GM18951 (cell line): ENCODE measurements around the gene SLC4A8.

Source experiments
- POLR2A ChIP-seq: IDR thresholded peaks from 4 replicates; pipeline ENCODE4 v1.6.1; 2011; ENCODE audit warnings: mild to moderate bottlenecking; ENCODE audit not compliant: insufficient read length, insufficient read depth; ENCODE audit errors: extremely low read depth
- in situ Hi-C: fragments of 300-500 bp; cut with MboI; formaldehyde crosslinking; loops from one replicate; pipeline ENCODE4 v1.12.0; 2022; ENCODE audit warnings: low sequenced_read_pairs, mixed read lengths, inconsistent platforms; ENCODE audit not compliant: unreplicated experiment

Gene SLC4A8

GRCh38 chr12:51390891-51391282 is 33.7 kb upstream of the SLC4A8 start:
- in situ Hi-C loops, result no loop called here

GRCh38 chr12:51391283-51392123 is 33.1 kb upstream of the SLC4A8 start, which contains the start of gene GALNT6:
TSS of gene GALNT6 (minus strand) at chr12:51391406. CDS start at chr12:51379781, 11,625 bp downstream.
- in situ Hi-C loops, result no loop called here
- peak; percentile 84 for TF ChIP-seq POLR2A

More at GRCh38 chr12:51390891-51391282, 33.7 kb upstream of the SLC4A8 start:
- no peak for TF ChIP-seq POLR2A

- in situ Hi-C loops, result no loop called here
- TF ChIP-seq POLR2A, result peak; percentile 48
Observed at GRCh38 chr12:51392556-51393237, 31.9 kb upstream of the SLC4A8 start.

- in situ Hi-C loops, result no loop called here
- TF ChIP-seq POLR2A, result no peak
Observed at GRCh38 chr12:51393676-51394545, 30.7 kb upstream of the SLC4A8 start.

- peak; percentile 26 for TF ChIP-seq POLR2A
- in situ Hi-C loops, result no loop called here
Observed at GRCh38 chr12:51395283-51396230, 29.1 kb upstream of the SLC4A8 start.

- in situ Hi-C loops, result no loop called here
- TF ChIP-seq POLR2A, result no peak
Observed at GRCh38 chr12:51397670-51398069, 27.0 kb upstream of the SLC4A8 start.

- in situ Hi-C loops, result no loop called here
- TF ChIP-seq POLR2A, result no peak
Observed at GRCh38 chr12:51399891-51400290, 24.7 kb upstream of the SLC4A8 start.

- in situ Hi-C loops, result no loop called here
- no peak for TF ChIP-seq POLR2A
Observed at GRCh38 chr12:51401020-51401419, 23.6 kb upstream of the SLC4A8 start.

GRCh38 chr12:51401486-51401885 is 23.1 kb upstream of the SLC4A8 start:
- no peak for TF ChIP-seq POLR2A
- in situ Hi-C loops, result no loop called here

GRCh38 chr12:51401900-51402299 is 22.7 kb upstream of the SLC4A8 start:
- in situ Hi-C loops, result no loop called here
- TF ChIP-seq POLR2A, result no peak

- in situ Hi-C loops, result no loop called here
- no peak for TF ChIP-seq POLR2A
Observed at GRCh38 chr12:51403159-51403558, 21.5 kb upstream of the SLC4A8 start.

GRCh38 chr12:51403681-51404136 is 20.9 kb upstream of the SLC4A8 start:
- in situ Hi-C loops, result no loop called here
- TF ChIP-seq POLR2A, result no peak
